Measurements from ENCODE around the gene MYH14.

GRCh38 chr19:50167314-50167721, 36.1 kb upstream of the MYH14 start:
- no peak for TF ChIP-seq CHD4 (IDR thresholded peaks at IDR 0.05; ENCODE audit: borderline replicate concordance, low read length)
- no peak for TF ChIP-seq ZZZ3 (CRISPR knock-in tag; IDR thresholded peaks at IDR 0.05; ENCODE audit: borderline replicate concordance)
- no peak for TF ChIP-seq FOXK1 (CRISPR knock-in tag; IDR thresholded peaks at IDR 0.05; ENCODE audit: borderline replicate concordance, low read depth)
- TF ChIP-seq POLR2AphosphoS5 (IDR thresholded peaks at IDR 0.05; ENCODE audit: low read depth, low read length), result no peak
- TF ChIP-seq DNMT1 (CRISPR knock-in tag; IDR thresholded peaks at IDR 0.05), result no peak
- TF ChIP-seq SMYD3 (CRISPR knock-in tag; IDR thresholded peaks at IDR 0.05), result no peak
- no peak for TF ChIP-seq PTBP1 (IDR thresholded peaks at IDR 0.05; ENCODE audit: low read depth, low read length, poor library complexity, severe bottlenecking)
- TF ChIP-seq CBX5 (CRISPR knock-in tag; IDR thresholded peaks at IDR 0.05; ENCODE audit: borderline replicate concordance), result no peak
- no peak for TF ChIP-seq U2AF2 (IDR thresholded peaks at IDR 0.05; ENCODE audit: low read depth, low read length)
- TF ChIP-seq ZNF225 (CRISPR knock-in tag; IDR thresholded peaks at IDR 0.05), result no peak
- TF ChIP-seq CEBPB (IDR thresholded peaks at IDR 0.05; ENCODE audit: borderline replicate concordance, low read depth, low read length), result no peak
- TF ChIP-seq EZH2 (conservative IDR thresholded peaks at IDR 0.05; ENCODE audit: low read depth, low read length), result no peak
- no peak for TF ChIP-seq ZBTB7A (CRISPR knock-in tag; IDR thresholded peaks at IDR 0.05)
- no peak for TF ChIP-seq ZNF558 (CRISPR knock-in tag; IDR thresholded peaks at IDR 0.05; ENCODE audit: borderline replicate concordance)
